ENCODE data around the gene GABRG3. TPM values are rescaled to one million over a fixed set of nuclear protein-coding genes. Genes with fewer than 3 reads are reported as not detected.

GABRG3 gene
- total and polyA plus RNA-seq, 12 donors = 0.08 to 1.1 (median 0.44) TPM; not detected in 5

GRCh38 chr15:27509014-27509413, 538.0 kb downstream of the GABRG3 start:
- H3K27ac ChIP-seq = no peak overlapping the region
- WGBS, 4 donors = 76 to 100% (median 90%) methylated on average over 1 of the region's 1 CpG
- no peaks in the 10 kb centered on the region for H3K36me3 ChIP-seq (replicated peaks in 1 of 2)
- TF ChIP-seq CTCF (IDR thresholded peaks at IDR 0.05) (no peak), POLR2A (IDR thresholded peaks at IDR 0.05) (no peak)
- peaks cover 0 to 6% (median 0%) of the 10 kb centered on the region in 3 donors for H3K9me3 ChIP-seq (replicated peaks in 1 of 3)
- no peaks in the 10 kb centered on the region for H3K4me1 ChIP-seq (replicated peaks in 1 of 2)
- no peak overlapping the region for H3K4me3 ChIP-seq
- intact Hi-C loops (cut with DNase I) = no loop called here
- no peak for DNase-seq
- H3K27me3 ChIP-seq = no peaks in the 10 kb centered on the region

- Histone ChIP-seq H3K27me3 (no peaks in the 10 kb centered on the region), H3K36me3 (replicated peaks in 1 of 2) (no peaks in the 10 kb centered on the region), H3K27ac (no peak overlapping the region), H3K4me1 (replicated peaks in 1 of 2) (no peaks in the 10 kb centered on the region), H3K4me3 (no peak overlapping the region), H3K9me3 (replicated peaks in 1 of 3) (peaks cover 0 to 6% (median 0%) of the 10 kb centered on the region in 3 donors)
- TF ChIP-seq CTCF (IDR thresholded peaks at IDR 0.05) (no peak), POLR2A (IDR thresholded peaks at IDR 0.05) (no peak)
- intact Hi-C loops (cut with DNase I) = no loop called here
- WGBS, 4 donors = 53 to 74% (median 68%) methylated on average over 4 of the region's 4 CpGs
- DNase-seq = no peak
Measured at GRCh38 chr15:27512281-27513001, 541.5 kb downstream of the GABRG3 start.

GRCh38 chr15:27514526-27514925, 543.5 kb downstream of the GABRG3 start:
- Histone ChIP-seq H3K36me3 (replicated peaks in 1 of 2) (no peaks in the 10 kb centered on the region), H3K27ac (no peak overlapping the region), H3K9me3 (replicated peaks in 1 of 3) (peaks cover 0 to 4% (median 0%) of the 10 kb centered on the region in 3 donors), H3K27me3 (no peaks in the 10 kb centered on the region), H3K4me3 (no peak overlapping the region), H3K4me1 (replicated peaks in 1 of 2) (no peaks in the 10 kb centered on the region)
- intact Hi-C loops (cut with DNase I) = no loop called here
- 74 to 88% (median 82%) methylated on average over 3 of the region's 3 CpGs for WGBS, 4 donors
- TF ChIP-seq CTCF (IDR thresholded peaks at IDR 0.05) (no peak), POLR2A (IDR thresholded peaks at IDR 0.05) (no peak)
- DNase-seq = no peak

GRCh38 chr15:27527490-27528067, 556.6 kb downstream of the GABRG3 start:
- Histone ChIP-seq H3K27ac (no peak overlapping the region), H3K27me3 (no peaks in the 10 kb centered on the region), H3K4me3 (no peak overlapping the region), H3K4me1 (replicated peaks in 1 of 2) (no peaks in the 10 kb centered on the region), H3K36me3 (replicated peaks in 1 of 2) (no peaks in the 10 kb centered on the region), H3K9me3 (replicated peaks in 1 of 3) (peaks cover 0 to 4% (median 0%) of the 10 kb centered on the region in 3 donors)
- WGBS, 4 donors = 76 to 90% (median 83%) methylated on average over 18 of the region's 18 CpGs
- TF ChIP-seq CTCF (IDR thresholded peaks at IDR 0.05) = no peak
- TF ChIP-seq POLR2A (IDR thresholded peaks at IDR 0.05) = no peak
- intact Hi-C loops (cut with DNase I) = no loop called here
- no peak for DNase-seq

Data from adrenal gland (tissue), 12 donors.